ENCODE data around the gene GRID1. TPM values are rescaled to one million over a fixed set of nuclear protein-coding genes. Genes with fewer than 3 reads are reported as not detected.
"Not testable (repeated sequence)": the region's sequence is repeated elsewhere in the genome, so short reads cannot be mapped to it uniquely, and the experiment has no call there.

GRID1 gene
- total RNA-seq, 4 donors from 2014 or later, result 0.03 to 2.7 (median 0.49) TPM

- no peak for DNase-seq
- peaks cover 6 to 10% (median 6%) of the 10 kb centered on the region in 3 donors for H3K4me1 ChIP-seq
- intact Hi-C loops (cut with DNase I), result no loop called here
- H3K27ac ChIP-seq, result no peak overlapping the region
- peaks cover 0 to 74% (median 5%) of the 10 kb centered on the region in 4 donors for H3K27me3 ChIP-seq
- TF ChIP-seq CTCF (IDR thresholded peaks at IDR 0.05), result no peak
- no peak for TF ChIP-seq POLR2A (IDR thresholded peaks at IDR 0.05)
- H3K4me3 ChIP-seq, result no peak overlapping the region
- 73 to 75% methylated on average over 9 to 12 of the region's 12 CpGs for WGBS, 2 donors
- H3K9me3 ChIP-seq, result no peaks in the 10 kb centered on the region
- H3K36me3 ChIP-seq, result no peaks in the 10 kb centered on the region
Observed at GRCh38 chr10:86391986-86392722, 25.6 kb upstream of the GRID1 start.

GRCh38 chr10:86391236-86391840, 24.7 kb upstream of the GRID1 start:
- Histone ChIP-seq H3K4me3 (no peak overlapping the region), H3K27ac (no peak overlapping the region), H3K27me3 (peaks cover 0 to 79% (median 5%) of the 10 kb centered on the region in 4 donors), H3K36me3 (no peaks in the 10 kb centered on the region), H3K4me1 (peaks cover 6 to 10% (median 6%) of the 10 kb centered on the region in 3 donors), H3K9me3 (no peaks in the 10 kb centered on the region)
- intact Hi-C loops (cut with DNase I), result no loop called here
- no peak for TF ChIP-seq POLR2A (IDR thresholded peaks at IDR 0.05)
- no peak for TF ChIP-seq CTCF (IDR thresholded peaks at IDR 0.05)
- WGBS, 2 donors, result 72 to 87% methylated on average over 5 to 8 of the region's 8 CpGs
- DNase-seq, result no peak

GRCh38 chr10:86390337-86391120, 23.9 kb upstream of the GRID1 start:
- 80 to 81% methylated on average over 10 to 13 of the region's 14 CpGs for WGBS, 2 donors
- Histone ChIP-seq H3K27me3 (peaks cover 0 to 79% (median 5%) of the 10 kb centered on the region in 4 donors), H3K9me3 (no peaks in the 10 kb centered on the region), H3K27ac (no peak overlapping the region), H3K36me3 (no peaks in the 10 kb centered on the region), H3K4me1 (peaks cover 6 to 10% (median 6%) of the 10 kb centered on the region in 3 donors), H3K4me3 (no peak overlapping the region)
- intact Hi-C loops (cut with DNase I), result no loop called here
- no peak for TF ChIP-seq CTCF (IDR thresholded peaks at IDR 0.05)
- TF ChIP-seq POLR2A (IDR thresholded peaks at IDR 0.05), result no peak
- no peak for DNase-seq

GRCh38 chr10:86389441-86390193, 23.0 kb upstream of the GRID1 start:
- TF ChIP-seq CTCF (IDR thresholded peaks at IDR 0.05), result no peak
- TF ChIP-seq POLR2A (IDR thresholded peaks at IDR 0.05), result no peak
- Histone ChIP-seq H3K27me3 (peaks cover 0 to 81% (median 5%) of the 10 kb centered on the region in 4 donors), H3K27ac (no peak overlapping the region), H3K9me3 (no peaks in the 10 kb centered on the region), H3K4me1 (peaks cover 6 to 10% (median 6%) of the 10 kb centered on the region in 3 donors), H3K36me3 (no peaks in the 10 kb centered on the region), H3K4me3 (peak overlapping the region; percentile 4 to 57 (median 20))
- WGBS, 2 donors, result 24 to 29% methylated on average over 17 to 22 of the region's 53 CpGs
- DNase-seq, result no peak
- intact Hi-C loops (cut with DNase I), result no loop called here

GRCh38 chr10:86389109-86389440, 22.5 kb upstream of the GRID1 start:
- H3K27ac ChIP-seq; DNase-seq; intact Hi-C loops (cut with DNase I); H3K9me3 ChIP-seq; H3K36me3 ChIP-seq: not testable (repeated sequence)
- peaks cover 0 to 84% (median 5%) of the 10 kb centered on the region in 4 donors for H3K27me3 ChIP-seq
- peaks cover 6 to 10% (median 6%) of the 10 kb centered on the region in 3 donors for H3K4me1 ChIP-seq
- WGBS, 2 donors, result 0 to 35% methylated on average over 1 to 4 of the region's 12 CpGs
- H3K4me3 ChIP-seq, result peak overlapping the region in 3 of 4 donors; percentile 4 to 57 (median 30)

Measured in esophagus squamous epithelium (tissue), 5 donors.